DOHH2 (cell line): ENCODE data around the gene LAP3.

Source experiments
- CTCF ChIP-seq: fragments of 200-600 bp; sonication (generic); IDR thresholded peaks from one replicate; pipeline ENCODE4 v1.5.1; 2014; ENCODE audit warnings: antibody characterized with exemption, mild to moderate bottlenecking, low read depth, low read length; ENCODE audit not compliant: poor library complexity, severe bottlenecking
- EZH2phosphoT487 ChIP-seq: fragments of 200-600 bp; sonication (generic); IDR thresholded peaks from 2 replicates; pipeline ENCODE4 v1.6.1; 2017; ENCODE audit warnings: borderline replicate concordance, mild to moderate bottlenecking, antibody characterized with exemption, low read length, moderate library complexity, mixed read lengths

DNA sequence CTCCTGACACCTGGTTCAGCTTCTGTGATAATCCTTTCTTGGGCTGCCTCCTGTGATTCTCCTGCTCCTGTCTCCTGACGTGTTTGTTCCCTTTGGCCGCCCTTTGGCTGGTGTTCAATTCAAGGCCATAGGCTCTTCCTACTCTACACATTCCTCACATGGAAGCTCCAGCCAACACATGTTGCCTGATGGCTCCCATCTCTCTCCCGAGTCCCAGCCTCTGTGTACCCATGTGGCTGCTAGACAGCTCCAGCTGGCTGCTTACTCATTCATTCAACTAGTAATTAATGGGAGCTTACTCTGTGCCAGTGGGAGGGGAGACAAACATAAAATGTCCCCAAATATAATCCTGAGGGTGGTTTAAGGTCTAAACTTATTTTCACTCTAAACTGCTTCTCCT is 28.2 kb downstream of the LAP3 start:
- no peak for TF ChIP-seq CTCF
- TF ChIP-seq EZH2phosphoT487: no peak
